ENCODE results near the gene CHIC2. TPM values are rescaled to one million over a fixed set of nuclear protein-coding genes. Genes with fewer than 3 reads are reported as not detected.

The CHIC2 gene
- total RNA-seq, 1 experiment from 2014 or later = 16.5 TPM

DNA sequence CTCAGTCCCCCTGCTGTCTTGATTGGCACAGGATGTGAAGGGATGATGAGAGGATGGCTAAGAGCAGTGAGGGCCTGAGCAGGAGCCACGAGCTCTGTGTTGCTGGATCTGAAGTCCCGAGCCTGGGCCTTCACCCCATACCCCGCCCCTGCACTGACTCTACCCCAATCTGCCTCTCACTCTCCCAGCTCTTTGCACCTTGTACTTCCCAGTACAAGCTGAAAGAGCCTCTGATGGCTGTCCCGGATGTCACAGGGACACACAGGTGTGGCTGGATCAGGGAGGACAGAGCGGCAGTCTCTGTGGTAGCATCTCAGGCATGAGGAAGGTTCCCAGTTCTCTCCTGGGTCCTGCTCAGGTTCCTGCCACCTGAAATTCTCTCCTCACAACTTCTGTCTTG lies 103.6 kb downstream of the CHIC2 start:
- Mint-ChIP-seq H3K27ac (ENCODE audit: unreplicated experiment) (no peak overlapping the region), H3K9me3 (ENCODE audit: low read depth, unreplicated experiment) (no peaks in the 10 kb centered on the region), H3K27me3 (ENCODE audit: unreplicated experiment) (no peaks in the 10 kb centered on the region), H3K4me3 (ENCODE audit: low read depth, unreplicated experiment) (no peak overlapping the region), H3K4me1 (ENCODE audit: low read depth, unreplicated experiment) (peaks cover 28% of the 10 kb centered on the region), H3K36me3 (ENCODE audit: insufficient read depth, unreplicated experiment) (no peaks in the 10 kb centered on the region)
- TF ChIP-seq, protein P1, sequence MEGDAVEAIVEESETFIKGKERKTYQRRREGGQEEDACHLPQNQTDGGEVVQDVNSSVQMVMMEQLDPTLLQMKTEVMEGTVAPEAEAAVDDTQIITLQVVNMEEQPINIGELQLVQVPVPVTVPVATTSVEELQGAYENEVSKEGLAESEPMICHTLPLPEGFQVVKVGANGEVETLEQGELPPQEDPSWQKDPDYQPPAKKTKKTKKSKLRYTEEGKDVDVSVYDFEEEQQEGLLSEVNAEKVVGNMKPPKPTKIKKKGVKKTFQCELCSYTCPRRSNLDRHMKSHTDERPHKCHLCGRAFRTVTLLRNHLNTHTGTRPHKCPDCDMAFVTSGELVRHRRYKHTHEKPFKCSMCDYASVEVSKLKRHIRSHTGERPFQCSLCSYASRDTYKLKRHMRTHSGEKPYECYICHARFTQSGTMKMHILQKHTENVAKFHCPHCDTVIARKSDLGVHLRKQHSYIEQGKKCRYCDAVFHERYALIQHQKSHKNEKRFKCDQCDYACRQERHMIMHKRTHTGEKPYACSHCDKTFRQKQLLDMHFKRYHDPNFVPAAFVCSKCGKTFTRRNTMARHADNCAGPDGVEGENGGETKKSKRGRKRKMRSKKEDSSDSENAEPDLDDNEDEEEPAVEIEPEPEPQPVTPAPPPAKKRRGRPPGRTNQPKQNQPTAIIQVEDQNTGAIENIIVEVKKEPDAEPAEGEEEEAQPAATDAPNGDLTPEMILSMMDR (IDR thresholded peaks at IDR 0.05; ENCODE audit: unreplicated experiment) = no peak
- BruUV-seq (replicated peaks) = no TSS peak
- no peak for DNase-seq
- intact Hi-C loops (cut with micrococcal nuclease; ENCODE audit: unreplicated experiment) = no loop called here
- CTCF ChIA-PET = interaction anchor here (1.1 kb wide), 1 partner anchor 47 kb away, joined by 4 read pairs; no protein-coding TSS in a partner anchor

Other genes starting within 250 kb of the CHIC2 start
- gene GSX2, start 35.6 kb upstream of the CHIC2 start, total RNA-seq (2022) = not detected in 2 replicates
- not detected in 2 replicates for gene PDGFRA, start 164.7 kb upstream of the CHIC2 start, total RNA-seq (2022)